Stimulated activated CD4-positive, alpha-beta T cell treated with anti-CD3 and anti-CD28 coated beads, Interleukin-12 subunit alpha, Interleukin-12 subunit beta, amount 100 ng/mL, for 4 hours (primary cell): ENCODE measurements around the gene ZNF692.

ENCODE experiments used
- DNase-seq: peaks from one replicate; pipeline ENCODE4 v3.0.0-alpha.2; 2020

Gene ZNF692

DNA sequence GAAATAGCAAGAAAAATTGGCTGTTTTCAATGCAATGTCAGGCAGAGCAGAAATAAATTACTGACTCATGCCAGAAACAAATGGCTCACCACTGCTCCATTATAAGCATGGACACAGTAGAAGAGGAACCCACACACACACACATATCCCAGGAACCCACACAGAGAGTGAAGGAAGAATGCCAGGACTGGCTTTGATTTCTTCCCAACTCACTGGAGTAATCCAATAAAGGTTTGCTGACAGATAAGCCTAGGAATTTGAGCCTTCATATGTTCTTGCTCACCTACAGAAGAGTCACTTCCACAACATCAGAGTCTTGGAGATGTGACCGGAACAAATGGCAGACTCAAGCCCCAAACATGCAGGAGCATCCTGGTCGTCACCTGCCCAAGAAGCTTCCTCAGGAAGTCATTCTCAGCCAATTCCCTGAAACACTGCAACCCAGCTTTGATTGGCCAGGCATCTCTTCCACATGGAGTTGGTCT, 35.3 kb downstream of the ZNF692 start:
- DNase-seq: no peak

DNA sequence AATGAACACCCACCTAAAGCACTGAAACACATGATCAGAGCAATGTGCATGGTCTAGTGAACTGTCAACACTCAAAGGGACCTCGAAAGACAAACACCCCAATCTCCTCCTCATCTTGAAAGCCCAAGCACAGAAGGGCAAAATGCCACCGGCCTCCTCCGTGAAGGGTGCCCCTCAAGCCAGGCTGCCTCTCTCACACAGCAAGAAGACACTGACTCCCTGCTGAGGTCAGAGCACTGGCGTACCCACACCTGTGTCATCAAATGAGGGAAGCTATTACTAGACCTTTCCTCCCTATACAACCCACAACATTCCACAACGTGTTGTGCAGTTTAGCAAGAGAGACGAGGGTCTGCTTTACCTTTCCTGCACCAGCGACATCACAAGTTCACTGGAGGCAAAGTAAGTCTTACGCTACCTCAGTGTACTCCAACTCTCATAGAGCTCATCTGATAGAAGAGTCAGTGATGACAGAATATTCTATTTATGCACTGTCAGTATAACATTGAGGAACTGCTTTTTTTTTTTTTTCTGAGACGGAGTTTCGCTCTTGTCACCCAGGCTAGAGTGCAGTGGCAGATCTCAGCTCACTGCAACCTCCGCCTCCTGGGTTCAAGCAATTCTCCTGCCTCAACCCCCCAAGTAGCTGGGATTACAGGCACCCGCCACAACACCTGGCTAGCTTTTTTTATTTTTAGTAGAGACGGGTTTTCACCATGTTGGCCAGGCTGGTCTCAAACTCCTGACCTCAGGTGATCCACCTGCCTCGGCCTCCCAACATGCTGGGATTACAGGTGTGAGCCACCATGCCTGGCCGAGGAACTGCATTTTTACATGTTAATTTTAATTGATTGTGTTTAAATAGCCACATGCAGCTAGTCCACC, 36.5 kb downstream of the ZNF692 start:
- DNase-seq: no peak

DNA sequence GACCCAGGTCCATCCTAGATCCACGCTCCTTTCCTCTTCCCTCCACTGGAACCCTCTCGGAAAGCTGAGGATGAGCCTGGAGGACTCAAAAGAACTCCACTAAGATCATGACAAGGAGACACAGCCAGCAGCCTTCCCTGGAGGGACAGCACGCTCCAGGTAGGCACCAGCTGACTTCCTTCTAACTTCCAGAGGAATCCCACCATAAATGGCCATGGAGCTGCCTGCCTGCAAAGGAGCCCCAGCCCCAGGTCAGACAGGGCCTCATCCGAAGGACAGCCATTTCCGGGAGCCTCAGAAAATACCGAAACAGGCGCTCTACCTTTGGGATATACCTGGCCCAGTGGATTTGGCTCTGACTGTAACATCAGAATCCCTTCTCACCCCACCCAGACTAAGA, 37.2 kb downstream of the ZNF692 start:
- no peak for DNase-seq

DNA sequence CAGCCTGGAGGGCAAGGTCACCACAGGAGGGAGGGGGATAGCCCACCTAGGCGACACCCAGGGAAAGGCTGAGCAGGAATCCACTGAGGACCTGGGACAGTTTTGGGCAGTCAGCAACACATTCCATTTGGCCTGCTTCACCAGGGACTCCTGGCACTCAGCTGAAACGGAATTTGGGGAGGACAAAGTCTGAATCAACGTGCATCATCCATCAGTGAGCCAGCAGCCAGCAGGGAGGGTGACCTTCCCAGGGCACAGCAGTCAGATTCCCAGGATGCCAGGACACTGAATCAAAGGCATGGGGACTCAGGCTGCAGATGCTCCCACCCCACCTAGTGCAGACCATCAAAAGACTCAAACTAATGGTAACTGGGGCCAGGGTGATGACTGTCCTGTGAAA, 37.8 kb downstream of the ZNF692 start:
- no peak for DNase-seq

DNA sequence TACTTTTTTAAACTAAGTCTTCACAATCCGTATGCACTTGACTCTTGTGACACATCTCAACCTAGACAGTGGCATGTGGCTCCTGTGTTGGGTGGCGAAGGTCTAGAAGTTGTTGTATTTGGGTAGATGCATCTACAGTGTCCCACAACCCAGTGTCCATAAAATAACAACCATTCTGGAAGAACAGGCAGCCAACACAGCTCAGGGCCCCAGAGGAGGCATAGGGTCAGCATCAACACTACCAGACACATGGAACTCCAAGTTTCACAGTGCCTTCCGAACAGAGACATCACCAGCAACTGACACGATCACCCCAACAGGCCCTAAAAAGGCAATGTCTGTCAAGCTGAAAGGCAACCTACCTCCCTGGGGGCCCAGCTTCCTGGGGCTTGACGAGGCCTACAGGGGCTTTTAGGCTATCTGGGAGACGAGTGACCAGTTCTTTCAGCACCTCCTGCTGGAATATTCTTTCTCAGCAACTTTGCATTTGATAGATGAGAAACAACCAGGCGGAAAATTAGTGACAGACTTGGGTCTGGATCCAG, 38.8 kb downstream of the ZNF692 start:
- no peak for DNase-seq

DNA sequence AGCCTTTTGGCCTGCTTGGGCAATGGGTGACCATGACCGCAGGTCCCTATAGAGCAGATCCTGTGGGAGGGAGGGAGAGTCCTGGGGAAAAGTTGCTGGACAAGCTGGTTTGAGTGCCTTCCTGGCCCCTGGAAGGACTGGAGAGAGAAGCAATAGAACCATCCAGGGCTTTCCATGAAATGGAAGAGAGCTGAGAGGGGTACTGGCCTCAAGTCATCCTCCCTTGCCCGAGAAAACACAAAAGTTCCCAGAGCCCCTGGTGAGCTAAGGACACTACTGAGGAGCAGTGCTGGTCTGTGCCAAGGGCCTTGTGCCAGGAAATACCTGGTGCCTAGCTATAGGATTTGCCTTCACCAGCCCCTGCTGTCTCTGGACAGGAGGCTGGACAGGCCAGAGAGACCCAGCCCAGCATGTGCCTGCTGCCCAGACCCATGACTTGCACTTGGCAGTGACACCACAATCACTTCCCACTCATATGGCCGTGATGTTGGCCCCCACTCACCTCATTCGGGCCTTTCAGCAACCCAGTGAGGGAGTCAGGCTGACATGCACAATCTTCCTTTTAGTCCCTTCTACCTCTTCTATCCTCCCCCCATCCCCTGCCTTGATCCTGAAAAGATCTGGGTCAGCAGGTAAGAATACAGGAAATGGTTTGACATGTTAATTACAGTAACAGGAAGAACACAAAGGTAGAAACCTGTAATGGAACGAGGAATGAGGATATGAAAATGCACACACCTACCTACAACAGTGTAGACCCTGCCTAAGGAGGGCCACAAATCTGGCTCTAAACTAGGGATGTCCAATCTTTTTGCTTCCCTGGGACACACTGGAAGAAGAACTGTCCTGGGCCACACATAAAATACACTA, 40.1 kb downstream of the ZNF692 start:
- no peak for DNase-seq

DNA sequence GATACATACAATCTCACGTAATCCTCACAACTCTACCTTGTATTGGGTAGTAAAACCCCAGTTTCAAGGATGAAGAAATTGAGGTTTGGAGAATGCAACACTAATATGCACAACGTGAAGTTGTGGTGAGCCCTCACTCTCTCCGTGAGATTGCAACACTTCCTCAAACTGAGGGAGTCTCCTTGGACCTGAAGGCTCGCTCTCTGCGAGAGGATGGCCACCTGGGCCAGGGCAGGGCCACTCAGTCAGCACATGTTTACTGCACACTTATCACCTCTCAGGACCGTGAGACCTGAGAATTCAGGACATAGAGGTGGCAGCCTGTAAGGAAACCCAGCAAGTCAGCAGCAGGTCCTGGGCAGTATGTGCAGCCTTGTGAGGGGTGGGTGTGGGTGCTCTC, 41.8 kb downstream of the ZNF692 start:
- DNase-seq: no peak

DNA sequence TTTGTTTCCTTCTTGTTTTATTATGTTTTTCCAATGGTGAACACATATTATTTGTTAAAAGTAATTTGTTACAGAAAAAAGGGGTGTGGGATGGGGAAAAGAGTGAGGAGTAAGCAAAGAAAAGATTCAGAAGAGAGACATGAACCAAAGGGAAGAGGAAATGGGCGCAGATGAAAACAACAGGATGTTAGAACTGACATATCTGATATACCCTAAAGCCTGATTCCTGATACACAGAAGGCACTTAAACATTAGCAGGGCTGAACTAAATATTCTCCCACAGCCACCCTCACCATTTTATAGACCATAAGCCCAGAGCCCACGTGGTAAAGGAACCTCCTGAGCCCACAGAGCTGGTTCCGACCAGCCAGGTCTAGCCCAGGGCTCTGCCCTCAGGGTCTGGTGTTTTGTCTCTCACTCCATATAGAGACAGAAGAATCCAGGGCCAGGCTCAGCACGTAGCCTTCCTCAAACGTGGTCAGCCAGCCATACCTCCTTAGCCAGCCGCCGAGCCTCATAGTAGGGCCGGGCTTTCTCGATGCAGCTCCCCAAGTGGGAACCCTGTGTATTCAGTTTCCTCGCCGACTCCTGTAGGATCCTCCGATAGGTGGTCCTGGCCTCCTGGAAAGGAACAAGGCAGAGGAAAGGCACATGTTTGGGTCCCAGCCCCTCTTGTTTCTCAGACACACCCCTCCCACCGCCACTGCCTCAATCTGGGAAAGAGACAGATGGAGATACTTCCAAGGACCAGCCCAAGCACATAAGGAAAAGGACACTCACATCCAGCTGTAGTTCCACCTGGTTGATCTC, 42.6 kb downstream of the ZNF692 start:
- DNase-seq: no peak

DNA sequence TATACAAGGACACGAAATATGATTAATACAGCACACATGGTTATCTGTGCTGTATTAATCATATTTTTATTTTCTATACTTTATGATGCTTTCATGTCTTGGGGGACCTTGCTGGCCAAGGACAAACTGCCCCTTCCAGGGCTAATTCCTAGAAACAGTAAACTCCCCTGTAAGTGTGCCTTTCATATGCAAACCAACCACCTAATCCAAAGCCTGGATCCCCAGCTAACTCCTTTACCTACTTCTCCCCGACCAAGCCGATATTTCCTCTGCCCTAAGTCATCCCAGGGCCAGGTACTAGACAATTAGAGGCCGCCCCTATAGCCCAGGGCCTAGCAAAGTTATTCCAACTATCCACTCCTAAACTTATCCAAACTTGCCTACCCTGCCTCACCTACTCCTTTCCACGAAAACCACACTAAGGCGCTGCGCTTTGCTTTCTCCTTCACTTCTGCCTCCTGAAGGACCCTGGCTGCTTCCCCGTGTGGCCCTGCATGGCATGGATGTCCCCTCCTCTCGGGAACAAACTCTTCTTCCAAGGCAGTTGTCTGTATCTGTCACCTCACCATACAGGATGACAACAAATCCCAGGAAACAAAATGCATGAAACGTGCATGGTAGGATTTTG, 43.4 kb downstream of the ZNF692 start:
- DNase-seq: no peak

DNA sequence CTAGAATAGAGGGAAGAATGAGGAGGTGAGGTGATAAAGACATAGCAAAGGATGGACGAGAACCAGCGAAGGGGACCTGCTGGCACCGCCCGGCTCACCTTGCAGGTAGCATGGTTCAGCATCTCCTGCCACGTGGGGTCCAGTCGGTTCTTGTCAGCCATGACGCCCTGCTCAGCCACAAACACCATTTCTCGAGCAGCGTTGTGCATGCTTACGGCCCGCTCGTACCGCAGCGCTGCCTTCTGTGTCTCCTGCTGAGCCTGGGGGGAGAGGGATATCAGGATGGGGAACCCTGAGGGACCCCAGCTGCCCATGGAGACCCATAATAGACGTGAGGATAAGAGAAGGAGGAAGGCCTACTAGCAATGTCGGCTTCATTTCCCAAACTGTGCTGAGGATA, 44.5 kb downstream of the ZNF692 start:
- DNase-seq: no peak

DNA sequence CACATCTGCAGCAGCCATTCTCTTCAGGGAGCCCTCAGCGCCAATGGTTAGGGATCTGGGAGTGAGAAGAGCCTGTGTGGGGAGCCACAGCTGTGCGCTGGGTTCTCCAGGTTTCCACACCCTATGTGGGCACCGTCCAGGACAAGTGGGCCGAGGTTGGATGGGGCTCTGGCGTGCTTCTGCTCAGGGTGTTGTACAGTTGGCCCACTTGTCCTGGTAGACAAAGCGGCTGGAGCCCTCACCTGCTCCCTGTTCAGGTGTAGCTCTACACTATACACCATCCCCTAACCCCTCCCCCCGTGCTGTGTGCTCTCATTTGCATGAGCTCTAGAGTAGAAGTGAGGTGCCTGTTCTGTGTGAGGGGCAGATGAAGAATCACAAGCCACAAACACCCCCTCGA, 45.3 kb downstream of the ZNF692 start:
- DNase-seq: no peak

DNA sequence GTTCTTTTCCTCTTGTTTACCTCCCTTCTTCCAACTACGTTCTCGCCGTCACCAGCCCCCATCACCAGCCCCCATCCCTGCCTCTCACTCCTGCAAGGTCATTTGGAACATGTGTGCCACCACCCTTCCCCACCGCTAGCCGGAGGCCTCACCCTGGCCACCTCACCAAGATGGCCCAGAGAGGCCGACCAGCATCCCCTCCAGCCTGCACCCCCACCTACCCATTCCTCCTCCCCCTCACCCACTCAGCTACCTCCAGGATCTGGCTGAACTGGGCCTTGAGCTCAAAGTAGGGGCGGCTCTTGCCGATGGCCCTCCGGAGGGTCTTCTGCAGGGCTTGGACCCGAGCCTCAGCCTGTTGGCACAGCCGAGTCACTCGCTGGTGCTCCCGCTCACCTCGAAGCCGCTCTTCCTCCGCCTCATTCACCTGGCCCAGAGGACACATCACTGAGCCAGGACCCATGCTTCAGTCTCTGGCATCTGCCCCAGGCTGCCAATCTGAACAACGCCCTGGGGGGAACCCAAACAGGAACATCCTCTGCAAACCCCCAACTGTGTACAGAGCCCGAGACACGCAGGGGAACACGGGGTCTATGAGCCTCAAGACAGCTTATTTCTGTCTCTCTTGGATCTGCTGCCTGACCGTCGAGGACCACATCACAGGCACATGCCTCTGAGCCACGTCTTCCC, 46.0 kb downstream of the ZNF692 start:
- DNase-seq: no peak

DNA sequence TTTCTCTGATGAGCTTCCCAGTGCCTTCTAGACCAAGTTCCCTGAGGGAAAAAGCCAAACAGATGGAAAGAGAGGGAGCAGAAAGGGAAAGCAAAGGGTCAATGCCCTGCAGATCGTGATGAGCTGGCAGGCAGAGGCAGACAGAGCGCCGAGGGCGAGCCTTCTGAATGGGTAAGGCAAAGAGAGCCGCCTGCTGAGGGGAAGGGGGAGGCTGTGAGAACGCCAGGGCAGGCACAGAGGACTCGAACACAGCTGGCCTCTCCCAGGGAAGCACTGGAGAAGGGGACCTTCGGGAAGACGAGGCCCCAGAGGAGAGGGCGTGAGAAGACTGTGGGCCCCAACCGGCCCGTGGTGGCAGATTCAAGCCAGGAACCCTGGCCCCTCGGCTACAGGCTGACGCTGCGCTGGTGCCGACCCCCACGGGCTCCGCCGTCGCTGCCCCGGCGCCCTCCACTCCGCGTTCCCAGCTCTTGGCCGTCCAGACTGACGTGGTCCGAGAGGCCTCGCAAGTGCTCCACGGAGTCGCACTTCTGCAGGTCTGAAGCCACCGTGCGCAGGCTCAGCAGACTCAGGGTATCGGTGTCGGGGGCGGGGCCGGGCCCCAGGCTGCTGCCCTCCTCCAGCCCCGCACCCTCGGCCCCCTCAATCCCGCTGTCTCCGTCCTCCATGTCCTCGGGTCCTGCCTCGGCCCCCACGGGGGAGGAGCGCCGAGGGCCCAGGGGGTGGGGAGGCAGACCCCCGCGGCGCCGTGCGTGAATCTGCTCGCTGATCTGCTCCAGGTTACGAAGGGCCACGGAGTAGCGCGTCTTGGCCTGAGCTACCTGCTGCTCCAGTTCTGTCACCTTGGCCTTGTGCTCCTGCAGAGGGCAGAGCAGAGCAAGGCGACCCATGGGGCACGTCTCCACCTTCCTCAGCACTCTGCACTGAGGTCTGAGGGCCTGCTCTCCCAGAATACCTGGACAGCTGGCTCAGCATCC, 47.1 kb downstream of the ZNF692 start:
- no peak for DNase-seq

DNA sequence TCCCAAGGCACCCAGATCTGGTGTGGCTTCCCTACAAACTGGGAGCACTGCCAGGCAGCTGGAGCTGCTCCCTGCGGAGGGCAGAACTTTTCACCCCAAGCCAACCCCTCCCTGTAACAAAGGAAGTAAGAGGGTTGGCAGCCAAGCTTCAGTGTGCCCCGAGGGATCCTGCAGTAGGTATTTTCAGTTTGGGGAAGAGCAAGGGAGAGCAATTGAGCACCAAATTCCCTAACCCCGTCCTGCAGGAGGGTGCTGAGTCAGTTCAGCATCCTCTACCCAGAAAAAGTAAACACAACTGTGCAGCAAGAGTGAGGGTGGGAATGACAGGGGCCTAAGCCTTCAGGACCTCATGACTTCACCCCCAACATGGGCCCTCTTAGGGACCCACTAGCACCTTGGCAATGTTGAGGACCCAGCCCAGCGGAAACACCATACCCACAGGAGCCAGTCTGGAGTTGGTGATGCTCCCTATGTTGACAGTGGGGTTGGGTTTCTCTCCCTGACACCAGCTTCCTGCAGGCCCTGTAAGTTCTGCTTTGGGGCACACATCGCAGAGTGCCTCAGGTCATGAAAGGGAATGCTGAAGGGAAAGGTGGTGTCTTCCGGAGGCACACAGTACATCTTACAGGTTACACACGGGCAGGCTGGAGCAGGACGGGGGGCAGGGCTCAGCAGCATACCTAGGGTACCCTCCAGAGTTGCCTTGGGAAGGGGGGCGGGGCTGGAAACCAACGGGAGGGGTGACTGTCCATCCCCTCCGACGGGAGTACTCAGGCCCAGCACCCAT, 48.0 kb downstream of the ZNF692 start:
- no peak for DNase-seq

DNA sequence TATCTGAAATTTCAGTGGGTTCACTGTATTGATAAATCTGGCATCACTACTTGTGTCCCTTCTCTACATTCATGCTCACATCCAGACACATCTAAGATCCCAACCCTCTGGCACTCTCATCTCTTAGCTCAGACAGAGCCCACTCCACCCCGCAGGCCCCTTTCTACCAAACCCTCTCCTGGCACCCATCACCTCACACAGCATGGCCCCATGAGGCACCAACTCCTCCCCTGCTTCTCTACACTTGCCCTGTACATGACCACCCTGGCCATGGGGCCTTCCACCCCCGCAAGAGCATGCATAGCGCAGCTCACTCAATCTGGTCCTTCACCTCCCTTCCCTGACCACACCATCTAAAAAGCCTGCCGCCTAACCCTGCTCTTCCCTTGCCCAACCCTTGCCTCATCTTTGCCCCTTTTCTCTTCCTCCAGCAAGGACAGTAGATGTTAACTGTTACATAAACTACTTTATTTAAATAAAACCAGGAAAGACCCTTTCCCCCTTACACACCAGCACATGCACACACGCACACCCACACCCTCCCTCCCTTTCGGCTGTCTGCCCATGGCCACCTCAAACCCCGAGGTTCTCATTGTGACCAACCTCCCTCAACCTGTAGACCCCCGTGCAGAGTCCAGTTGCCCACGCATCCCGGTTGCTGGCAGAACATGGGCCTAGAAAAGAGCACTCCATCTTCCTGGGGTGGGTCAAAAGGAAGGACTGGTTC, 48.7 kb downstream of the ZNF692 start:
- no peak for DNase-seq

DNA sequence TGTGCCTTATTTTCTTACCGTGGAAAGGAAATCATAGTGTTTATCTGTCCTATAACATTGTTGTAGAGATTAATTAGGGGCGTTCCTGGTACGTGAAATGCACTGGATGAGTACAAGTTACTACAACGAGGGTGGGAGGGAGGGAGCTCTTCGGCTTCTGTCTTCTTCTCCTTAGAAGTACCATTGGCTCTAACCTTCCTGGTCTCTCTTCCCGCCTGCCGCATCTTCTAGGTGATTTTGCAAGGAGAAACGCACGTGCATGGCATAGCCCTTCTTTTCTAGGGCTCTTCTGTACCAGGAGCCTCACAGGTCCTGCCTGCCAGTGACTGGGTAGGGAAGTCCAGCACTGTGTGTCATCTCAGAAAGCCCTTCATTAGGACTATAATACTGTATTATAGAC, 50.0 kb downstream of the ZNF692 start:
- DNase-seq: no peak

DNA sequence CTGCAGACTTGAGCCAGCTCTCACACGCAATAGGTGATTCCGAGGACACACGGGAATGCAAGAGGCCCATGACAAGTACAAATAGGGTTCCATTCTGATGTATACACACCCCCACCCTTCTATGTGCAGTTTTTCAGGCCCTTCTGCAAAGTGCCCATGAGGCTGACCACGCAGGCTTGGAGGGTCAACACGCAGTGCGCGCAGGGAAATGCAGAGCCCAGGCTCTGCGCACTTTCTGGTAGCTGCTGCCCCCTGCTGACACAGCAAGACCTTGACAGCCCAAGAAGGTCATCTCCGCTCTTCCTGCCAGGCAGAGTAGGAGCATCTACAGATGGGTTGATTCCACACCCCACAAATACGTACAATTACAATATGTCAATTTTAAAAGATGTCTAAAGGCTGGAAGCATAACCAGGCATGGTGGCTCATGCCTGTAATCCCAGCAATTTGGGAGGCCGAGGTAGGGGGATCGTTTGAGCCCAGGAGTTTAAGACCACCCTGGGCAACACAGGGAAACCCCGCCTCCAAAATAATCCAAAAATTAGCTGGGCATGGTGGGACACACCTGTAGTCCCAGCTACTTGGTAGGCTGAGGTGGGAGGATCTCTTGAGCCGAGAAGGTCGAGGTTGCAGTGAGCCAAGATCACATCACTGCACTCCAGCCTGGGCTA, 51.7 kb downstream of the ZNF692 start:
- peak; percentile 56 for DNase-seq

DNA sequence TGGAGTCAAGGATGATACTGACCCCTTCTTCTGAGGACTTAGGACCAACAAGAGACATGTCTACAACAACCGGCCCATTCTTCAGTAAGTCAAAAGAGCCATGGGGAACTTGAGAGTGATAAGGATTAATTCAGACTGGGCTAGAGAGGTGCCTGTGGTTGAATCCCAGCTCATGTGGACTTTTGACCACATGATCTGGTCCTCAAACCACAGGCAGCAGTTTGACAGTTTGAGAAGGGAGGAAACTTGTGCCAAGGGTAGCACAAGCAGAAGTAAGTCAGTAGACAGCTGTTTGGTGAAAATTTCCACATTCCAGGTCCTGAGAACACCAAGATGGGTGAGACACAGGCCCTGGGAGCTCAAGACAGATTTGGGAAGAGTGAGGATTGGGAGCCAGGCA, 53.0 kb downstream of the ZNF692 start:
- DNase-seq: no peak
